HG02852 (cell line): ENCODE measurements around the gene KLHDC7A.

Experiments
- ATAC-seq: cut with Tn5 transposase; IDR thresholded peaks from one replicate; pipeline ENCODE4 v1.9.1; 2021; ENCODE audit warnings: mild to moderate bottlenecking, moderate library complexity; ENCODE audit not compliant: unreplicated experiment

The KLHDC7A gene

GRCh38 chr1:18470671-18471355 is 9.9 kb upstream of the KLHDC7A start:
- no peak for ATAC-seq

- no peak for ATAC-seq
Measured at GRCh38 chr1:18473195-18473815, 7.4 kb upstream of the KLHDC7A start.

- ATAC-seq, result no peak
Measured at GRCh38 chr1:18474559-18475175, 6.1 kb upstream of the KLHDC7A start.

GRCh38 chr1:18475234-18475905 is 5.4 kb upstream of the KLHDC7A start:
- ATAC-seq, result no peak

- ATAC-seq, result no peak
Measured at GRCh38 chr1:18479454-18479853, 1.3 kb upstream of the KLHDC7A start.

- no peak for ATAC-seq
Measured at GRCh38 chr1:18481190-18481920, 625 bp downstream of the KLHDC7A start.

GRCh38 chr1:18481921-18482701 is 1.4 kb downstream of the KLHDC7A start:
- ATAC-seq, result no peak

- ATAC-seq, result no peak
Measured at GRCh38 chr1:18482721-18483425, 2.1 kb downstream of the KLHDC7A start.

- ATAC-seq, result no peak
Measured at GRCh38 chr1:18484276-18484675, 3.5 kb downstream of the KLHDC7A start.

GRCh38 chr1:18484721-18485120 is 4.0 kb downstream of the KLHDC7A start:
- ATAC-seq, result no peak

GRCh38 chr1:18485227-18485626 is 4.5 kb downstream of the KLHDC7A start:
- ATAC-seq, result no peak

- no peak for ATAC-seq
Measured at GRCh38 chr1:18486195-18486594, 5.5 kb downstream of the KLHDC7A start.

GRCh38 chr1:18489417-18490143 is 8.8 kb downstream of the KLHDC7A start:
- ATAC-seq, result no peak

- no peak for ATAC-seq
Measured at GRCh38 chr1:18491168-18491567, 10.4 kb downstream of the KLHDC7A start.

GRCh38 chr1:18494304-18494703 is 13.6 kb downstream of the KLHDC7A start:
- no peak for ATAC-seq

GRCh38 chr1:18495635-18496034 is 14.9 kb downstream of the KLHDC7A start:
- no peak for ATAC-seq

GRCh38 chr1:18496056-18496455 is 15.3 kb downstream of the KLHDC7A start:
- ATAC-seq, result no peak

GRCh38 chr1:18496497-18497235 is 15.9 kb downstream of the KLHDC7A start:
- no peak for ATAC-seq
